HG03457 (cell line): ENCODE measurements around the gene SHCBP1L.
"Not testable (repeated sequence)": the region's sequence is repeated elsewhere in the genome, so short reads cannot be mapped to it uniquely, and the experiment has no call there.

Experiments
- ATAC-seq: cut with Tn5 transposase; IDR thresholded peaks from one replicate; pipeline ENCODE4 v1.9.1; 2021; ENCODE audit warnings: moderate number of reproducible peaks; ENCODE audit not compliant: unreplicated experiment

SHCBP1L gene

DNA sequence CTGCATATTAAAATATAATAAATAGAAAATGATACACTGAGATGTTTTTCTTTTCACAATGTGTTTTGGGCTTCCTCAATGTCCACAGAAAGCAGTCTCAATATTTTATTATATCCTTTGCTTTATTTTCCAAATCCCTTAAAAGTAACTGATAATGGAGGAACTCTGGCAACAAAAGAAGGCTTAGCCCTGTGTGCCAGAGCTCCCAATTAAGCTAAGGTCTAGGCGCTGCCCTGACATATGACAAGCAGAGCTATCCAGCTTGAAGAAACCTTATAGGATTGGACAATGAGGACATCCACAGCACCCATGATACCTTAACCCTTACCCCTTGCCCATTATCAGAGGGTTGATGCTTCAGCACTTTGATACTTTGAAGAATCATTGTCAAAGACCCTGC, 12.9 kb upstream of the SHCBP1L start:
- no peak for ATAC-seq

DNA sequence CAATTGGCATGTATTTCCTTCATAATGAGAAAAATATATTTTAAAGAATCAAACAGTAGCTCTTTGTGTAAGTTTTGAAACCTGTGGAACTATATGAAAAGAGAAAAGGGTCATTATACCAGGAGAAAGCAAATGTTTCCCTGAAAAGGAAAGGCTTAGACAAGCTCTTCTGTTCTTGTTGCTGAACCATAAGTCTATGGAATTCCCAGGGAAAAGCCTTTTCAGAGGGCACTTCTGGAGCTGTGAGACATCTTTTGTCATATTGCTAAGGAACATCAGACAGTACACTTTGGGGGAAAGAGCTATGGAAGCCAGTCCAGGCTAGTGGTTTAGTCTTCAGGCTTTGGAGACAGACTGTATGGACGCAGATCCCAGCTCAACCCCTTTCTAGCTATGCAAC, 12.1 kb upstream of the SHCBP1L start:
- no peak for ATAC-seq

DNA sequence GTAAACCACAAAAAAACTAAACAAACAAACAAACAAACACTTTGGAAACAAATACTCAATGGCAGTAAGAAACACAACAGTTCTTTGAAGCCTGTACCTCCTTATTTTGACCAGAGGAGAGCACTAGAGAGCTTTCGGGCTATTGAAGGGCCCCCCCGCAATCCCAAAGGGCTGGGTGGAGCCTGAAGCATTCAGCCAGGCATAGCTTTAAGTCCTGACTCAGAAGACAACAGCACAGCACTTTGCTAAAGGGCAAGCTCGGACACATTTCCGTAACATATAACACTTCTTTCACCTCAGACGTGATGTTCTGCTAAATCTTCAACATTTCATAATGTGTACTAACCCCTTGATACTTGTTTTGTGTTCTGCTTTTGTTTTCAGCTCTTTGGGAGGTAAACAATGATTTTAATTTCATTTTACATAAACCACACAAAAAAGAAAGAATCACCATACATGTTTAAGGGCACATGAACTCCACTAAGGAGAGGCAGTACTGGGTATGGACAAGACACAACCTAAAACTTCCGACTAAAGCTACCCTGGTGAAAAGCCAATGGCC, 9.7 kb upstream of the SHCBP1L start:
- ATAC-seq, result peak; percentile 80

DNA sequence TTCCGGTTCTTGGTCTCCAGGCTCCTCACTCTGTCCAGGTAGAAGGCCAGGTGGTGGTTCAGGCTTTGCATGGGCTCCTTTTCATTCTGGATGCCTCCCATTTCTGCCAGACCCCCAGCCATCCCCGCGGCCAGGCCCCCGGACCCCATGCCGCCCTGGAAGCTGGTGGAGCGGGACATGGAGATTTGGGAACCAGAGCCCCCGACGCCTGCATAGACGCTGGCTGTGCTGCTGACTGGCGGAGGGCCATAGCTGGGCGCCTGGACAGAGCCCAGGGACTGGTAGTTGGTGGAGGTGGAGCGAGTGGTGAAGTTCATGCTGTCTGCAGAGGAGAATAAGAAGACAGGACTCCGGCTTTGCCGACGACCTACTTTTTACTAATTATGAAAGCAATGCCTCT, 7.1 kb upstream of the SHCBP1L start:
- ATAC-seq, result no peak

DNA sequence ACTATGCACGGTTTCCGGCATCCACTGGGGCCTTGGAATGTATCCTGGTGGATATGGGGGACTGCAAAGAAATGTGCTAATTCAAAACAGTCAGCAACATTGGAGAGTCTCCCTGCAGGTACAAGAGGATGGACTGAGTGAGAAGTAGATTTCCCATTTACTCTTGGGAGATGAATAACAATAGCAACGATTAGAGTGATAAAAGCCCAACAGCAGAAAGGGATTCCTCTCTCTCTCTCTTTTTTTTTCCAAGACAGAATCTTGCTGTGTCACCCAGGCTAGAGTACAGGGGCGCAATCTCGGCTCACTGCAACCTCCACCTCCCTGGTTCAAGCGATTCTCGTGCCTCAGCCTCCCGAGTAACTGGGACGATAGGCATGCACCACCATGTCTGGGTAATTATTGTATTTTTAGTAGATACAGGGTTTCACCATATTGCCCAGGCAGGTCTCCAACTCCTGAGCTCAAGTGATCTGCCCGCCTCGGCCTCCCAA, 5.0 kb upstream of the SHCBP1L start:
- no peak for ATAC-seq

DNA sequence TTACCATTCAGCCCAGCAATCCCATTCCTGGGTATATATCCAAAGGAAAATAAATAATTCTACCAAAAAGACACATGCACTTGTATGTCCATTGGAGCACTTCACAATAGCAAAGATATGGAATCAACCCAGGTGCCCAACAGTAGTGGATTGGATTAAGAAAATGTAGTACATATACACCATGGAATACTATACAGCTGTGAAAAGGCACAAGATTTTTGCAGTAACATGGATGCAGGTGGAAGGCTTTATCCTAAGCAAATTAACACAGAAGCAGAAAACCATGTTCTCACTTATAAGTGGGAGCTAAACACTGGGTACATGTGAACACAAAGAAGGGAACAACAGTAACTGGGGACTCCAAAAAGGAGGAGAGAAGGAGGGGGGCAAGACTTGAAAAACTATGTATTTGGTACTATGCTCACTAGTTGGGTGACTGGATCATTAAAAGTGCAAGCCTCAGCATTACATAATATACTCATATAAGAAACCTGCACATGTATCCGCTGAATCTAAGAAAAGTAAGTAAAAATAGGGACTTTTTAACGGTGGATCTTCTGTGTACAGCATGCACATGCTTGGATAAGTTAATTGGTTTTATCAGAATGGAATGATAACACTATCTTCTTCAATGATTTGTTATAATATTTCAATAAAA, 3.9 kb upstream of the SHCBP1L start:
- ATAC-seq, result no peak

DNA sequence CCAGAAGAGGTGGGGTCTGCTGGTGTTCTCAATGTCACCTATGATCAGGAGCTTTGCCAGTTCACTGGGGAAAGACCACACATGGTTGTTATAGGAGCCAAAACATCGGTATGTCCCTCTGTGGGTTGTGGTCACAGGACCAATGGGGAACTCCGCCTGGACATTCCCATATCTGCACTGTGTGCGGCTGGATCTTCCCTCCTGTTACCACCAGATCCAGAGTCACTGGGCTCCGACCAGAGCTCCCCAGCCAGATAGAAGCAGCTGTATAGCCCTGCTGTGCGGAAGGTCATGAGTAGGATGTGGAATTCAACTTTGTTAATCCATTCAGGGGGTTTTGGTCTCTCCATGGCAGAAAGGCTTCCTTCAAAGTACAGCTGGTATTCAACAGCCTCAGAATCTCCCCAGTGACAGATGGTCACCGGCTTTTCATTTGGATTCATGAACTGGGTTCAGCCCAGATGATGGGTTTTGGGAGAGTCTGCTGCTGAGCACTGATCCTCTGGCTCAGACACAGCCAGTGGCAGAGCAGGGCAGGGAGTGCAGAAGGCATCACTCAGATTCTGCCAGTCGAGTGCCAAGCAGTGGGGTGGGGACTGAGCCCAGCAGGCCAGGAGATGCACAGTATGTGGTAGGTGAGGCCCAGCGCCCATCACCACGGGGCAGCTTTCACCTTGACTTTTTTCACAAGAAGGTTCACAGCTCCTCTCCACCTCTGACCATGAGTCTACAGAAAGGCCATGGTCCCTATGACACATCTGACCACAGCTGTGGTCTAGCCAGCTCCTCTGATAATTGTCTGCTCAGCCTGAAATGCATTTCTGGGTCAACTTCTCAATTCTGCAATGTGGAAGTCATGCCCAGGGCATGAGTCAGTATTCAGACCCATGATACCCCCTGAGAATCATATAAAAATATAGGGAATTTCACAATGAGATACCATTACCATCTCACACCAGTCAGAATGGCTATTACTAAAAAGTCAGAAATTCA, 2.9 kb upstream of the SHCBP1L start:
- ATAC-seq, result no peak

DNA sequence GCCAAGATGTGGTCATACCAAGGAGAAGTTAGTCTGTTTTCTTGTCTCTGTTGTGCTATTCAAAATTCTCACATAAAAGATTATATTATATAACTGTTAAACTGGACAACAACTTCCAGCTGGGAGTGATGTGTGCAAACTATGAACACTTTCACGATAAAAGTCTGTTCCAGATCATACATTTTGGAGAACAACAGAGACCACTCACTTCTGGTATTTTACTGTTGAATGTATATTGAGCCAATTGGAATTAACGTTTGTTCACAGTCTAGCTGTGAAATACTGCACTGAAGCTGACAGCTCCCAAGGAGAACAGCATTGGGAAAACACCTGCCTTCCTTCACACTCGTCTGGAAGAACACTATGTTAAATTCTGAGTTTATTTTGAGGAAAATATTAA, 860 bp upstream of the SHCBP1L start:
- ATAC-seq, result no peak

DNA sequence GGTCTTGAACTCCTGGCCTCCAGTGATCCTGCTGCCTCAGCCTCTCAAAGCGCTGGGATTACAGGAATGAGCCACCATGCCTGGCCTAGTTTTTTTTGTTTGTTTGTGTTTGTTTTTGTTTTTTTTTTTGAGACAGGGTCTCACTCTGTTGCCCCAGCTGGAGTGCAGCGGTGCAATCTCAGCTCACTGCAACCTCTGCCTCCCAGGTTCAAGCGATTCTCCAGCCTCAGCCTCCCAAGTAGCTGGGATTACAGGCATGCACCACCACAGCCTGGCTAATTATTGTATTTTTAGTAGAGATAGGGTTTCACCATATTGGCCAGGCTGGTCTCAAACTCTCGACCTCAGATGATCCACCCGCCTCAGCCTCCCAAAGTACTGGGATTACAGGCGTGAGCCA, 9.6 kb downstream of the SHCBP1L start:
- not testable (repeated sequence) for ATAC-seq

DNA sequence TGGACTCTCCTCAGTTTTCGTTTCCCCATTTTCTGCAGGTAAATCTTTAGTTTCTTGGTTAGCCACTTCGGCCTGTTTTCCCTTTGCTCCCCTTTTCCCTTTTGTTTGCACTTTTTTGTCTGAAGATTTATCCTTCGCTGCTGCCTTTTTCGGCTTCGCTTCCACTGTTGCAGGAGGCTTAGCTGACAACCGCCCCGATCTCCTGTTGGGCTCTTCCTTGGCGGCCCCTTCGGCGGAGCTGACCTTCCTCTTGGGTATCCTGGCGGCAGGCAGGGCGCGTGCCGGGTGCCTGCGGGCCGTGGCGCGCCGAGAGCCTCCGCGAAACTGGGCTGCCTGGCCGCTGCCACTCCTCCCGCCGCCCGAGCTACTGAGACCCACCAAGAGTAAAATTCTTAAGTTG, 10.8 kb downstream of the SHCBP1L start:
- ATAC-seq, result not testable (repeated sequence)

DNA sequence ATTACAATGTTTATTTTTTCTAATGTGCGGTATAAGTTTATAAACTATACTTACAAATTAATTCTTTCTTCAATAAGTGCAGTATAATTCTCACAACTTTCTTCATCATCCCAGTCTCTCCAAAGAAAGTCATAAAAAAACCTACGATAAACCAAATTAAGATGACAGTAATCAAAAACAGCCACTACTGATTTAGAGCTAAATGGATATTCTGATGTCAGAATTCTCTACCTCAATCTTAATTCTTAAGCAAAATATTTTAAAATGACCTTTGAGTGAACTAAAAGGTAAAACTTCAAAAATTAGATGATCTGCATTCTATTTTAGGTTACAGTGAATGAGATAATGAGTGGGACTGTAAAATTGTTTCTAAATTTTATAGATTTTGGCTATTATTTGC, 13.6 kb downstream of the SHCBP1L start:
- ATAC-seq, result no peak

DNA sequence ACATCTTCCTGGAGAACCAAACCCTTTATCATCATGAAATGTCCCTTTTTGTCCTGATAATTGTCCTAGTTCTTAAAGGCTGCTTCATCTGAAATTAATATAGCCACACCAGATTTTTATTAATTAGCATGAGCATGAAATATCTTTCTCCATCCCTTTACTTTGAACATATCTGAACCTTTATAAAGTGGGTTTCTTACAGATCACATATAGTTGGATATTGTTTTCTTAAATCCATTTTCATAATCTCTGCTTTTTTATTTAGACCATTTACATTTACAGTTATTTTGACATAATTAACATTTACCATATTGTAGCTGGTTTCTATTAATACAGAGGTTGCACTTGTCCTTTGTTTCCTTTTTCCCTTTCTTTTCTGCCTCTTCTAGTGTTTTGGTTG, 17.2 kb downstream of the SHCBP1L start:
- ATAC-seq, result no peak

DNA sequence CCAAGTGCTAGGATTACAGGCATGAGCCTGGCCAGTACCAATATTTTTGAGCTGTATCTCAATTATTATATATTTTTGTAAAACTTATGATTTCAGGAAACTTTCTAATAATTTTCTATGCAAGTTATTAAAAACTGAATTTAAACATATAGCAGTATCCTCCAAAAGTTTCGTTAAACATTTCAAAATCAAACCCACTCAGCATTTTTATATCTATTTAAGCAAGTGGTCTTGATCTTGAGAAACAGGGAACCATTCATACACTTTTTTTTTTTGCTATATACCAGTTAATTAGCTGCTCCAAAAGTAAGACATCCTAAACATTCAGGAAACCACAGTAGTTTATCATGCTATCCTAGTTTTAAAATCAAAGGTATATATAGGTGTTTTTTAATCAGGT, 22.0 kb downstream of the SHCBP1L start:
- ATAC-seq, result no peak

DNA sequence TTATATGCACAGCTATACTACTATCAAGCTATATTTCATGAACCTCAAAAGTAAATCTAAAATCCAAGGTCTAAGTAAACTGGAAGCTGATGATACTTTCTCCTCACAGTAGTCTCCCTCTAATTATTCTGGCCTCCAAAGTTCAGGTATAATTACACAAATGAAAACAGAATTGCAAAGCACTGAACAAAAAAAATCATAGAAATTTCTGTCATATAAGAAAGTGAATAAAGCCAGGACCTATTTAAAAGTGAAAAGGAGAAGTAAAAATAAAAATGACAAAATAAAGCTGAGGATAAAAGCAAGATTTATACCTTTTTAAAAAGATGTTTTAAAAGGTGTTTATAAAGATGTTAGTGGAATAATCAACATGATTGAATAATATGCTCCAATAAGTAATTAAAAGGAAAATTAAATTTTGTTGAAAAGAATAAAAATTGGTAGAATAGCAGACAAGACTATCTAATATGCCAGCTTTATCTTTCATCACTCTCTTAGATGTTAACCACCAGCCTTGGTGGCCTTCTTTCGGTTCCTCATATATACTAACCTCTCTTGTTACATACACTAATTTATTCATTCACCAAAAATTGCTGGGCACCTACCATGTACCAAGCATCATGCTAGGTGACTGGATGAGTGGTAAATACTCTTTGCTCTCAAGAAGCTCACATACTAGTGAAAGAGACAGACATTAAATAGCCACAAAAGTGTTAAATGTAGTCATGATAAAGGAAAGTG, 25.1 kb downstream of the SHCBP1L start:
- no peak for ATAC-seq

DNA sequence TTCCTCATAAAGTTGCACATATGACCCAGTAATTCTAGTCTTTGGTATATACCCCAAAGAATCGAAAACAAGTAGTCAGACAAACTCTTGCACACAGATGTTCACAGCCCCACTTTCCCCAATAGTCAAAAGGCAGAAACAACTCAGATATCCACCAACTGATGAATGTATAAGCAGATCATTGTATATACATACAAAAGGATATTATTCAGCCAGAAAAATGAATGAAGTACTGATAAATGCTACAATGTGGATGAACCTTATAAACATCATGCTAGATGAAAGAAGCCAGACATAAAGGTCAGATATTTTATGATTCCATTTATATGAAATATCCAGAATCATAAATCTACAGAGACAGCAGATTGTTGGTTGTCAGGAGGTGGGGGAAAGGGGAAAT, 27.3 kb downstream of the SHCBP1L start:
- no peak for ATAC-seq

DNA sequence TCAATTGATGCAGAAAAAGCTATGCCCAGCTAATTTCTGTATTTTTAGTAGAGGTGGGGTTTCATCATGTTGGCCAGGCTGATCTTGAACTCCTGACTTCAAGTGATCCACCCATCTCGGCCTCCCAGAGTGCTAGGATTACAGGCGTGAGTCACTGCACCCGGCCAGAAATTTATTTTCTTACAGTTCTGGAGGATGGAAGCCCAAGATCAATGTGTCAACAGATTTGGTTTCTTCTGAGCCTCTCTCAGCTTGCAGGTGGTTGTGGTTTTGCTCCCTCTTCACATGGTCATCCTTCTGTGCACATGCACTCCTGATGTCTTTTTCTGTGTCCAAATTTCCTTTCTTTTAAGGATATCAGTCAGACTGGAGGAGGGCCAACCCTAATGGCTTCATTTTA, 35.6 kb downstream of the SHCBP1L start:
- no peak for ATAC-seq

DNA sequence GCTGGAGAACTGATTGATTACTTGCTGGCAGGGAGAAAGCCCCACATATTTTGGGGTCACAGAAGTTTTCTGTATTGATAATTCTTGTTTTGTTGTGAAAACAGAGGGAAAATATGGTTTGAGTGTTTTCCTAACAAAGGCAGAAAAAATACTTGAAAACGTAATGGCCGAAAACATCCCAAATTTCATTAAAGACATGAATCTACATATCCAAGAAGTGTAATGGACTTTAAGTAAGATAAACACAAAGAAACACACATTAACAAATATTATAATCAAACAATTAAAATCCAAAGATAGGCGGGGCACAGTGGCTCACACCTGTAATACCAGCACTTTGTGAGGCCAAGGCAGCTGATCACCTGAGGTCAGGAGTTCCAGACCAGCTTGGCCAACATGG, 39.6 kb downstream of the SHCBP1L start:
- no peak for ATAC-seq

DNA sequence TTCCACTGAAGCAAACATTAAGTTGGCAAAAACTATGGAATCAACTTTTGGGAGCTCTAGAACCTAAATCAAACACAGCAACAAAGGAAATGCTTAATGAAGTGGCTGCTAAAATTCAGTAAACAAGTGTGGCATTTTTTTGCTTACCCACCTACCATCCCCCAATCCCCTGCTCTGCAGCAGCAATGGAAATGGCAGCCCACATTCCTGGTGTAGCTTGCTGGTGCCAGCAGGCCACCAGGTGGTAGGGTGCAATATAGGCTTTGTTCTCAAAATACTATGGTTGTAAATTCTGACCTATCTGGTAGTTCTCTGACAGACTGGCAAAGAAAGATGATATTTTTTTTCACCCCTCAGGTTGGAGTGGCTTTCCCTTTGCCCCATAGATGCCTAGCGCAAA, 42.8 kb downstream of the SHCBP1L start:
- no peak for ATAC-seq

DNA sequence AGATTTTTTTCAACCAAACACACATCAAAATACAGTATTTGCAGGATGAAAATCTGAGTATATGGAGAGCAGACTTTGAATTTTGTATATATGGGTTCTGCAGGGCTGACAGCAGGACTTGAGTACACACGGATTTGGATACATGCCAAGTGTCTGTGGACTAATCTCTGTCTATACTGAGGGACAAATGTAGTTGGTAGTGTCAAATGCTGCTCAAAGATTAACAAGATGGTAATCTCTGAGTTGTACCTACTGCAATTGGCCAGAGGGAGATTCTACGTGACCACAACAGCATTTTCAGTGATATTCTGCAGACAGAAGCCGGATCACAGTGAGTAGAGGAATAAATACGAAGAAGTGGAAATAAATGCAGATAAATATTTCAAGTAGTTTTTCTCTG, 43.4 kb downstream of the SHCBP1L start:
- ATAC-seq, result no peak

DNA sequence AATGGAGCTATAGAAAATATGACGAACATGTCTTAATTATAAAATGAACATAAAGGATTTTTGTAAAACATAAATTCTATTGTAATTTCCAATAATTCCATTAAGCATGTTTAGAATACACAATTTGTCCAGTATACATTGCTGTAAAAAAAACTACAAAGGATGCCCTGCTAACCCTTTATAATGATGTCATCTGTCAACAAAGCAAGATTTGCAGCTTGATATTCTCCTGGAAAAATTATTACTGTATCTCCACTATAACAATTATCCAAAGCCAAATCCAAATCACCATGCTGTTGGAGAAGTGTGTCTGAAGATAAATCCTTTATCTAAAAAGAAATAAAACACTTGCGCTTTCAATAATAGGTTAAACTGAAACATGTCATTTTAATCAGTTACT, 47.6 kb downstream of the SHCBP1L start:
- ATAC-seq, result no peak

DNA sequence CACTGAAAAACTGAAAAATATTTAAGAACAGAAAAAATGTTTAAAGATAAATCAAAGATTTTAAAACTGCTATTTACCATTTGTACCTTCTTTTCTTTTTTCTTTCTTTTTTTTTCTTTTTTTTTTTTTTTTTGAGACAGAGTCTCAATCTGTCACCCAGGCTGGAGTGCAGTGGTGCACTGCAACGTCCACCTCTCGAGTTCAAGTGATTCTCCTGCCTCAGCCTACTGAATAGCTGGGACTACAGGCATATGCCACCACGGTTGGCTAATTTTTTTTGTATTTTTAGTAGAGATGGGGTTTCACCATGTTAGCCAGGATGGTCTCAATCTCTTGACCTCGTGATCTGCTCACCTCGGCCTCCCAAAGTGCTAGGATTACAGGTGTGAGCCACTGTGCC, 51.0 kb downstream of the SHCBP1L start:
- ATAC-seq, result not testable (repeated sequence)
